GM18505 (cell line): ENCODE results near the gene SLC24A3.

Experiments used
- ATAC-seq: cut with Tn5 transposase; IDR thresholded peaks from one replicate; pipeline ENCODE4 v1.9.1; 2021; ENCODE audit not compliant: unreplicated experiment
- POLR2A ChIP-seq: IDR thresholded peaks from 4 replicates; pipeline ENCODE4 v1.6.1; 2011; ENCODE audit warnings: borderline replicate concordance; ENCODE audit not compliant: insufficient read depth, insufficient read length; ENCODE audit errors: extremely low read depth

Gene SLC24A3

GRCh38 chr20:19271879-19272651 lies 59.6 kb downstream of the SLC24A3 start:
- ATAC-seq, result no peak
- TF ChIP-seq POLR2A, result no peak

- ATAC-seq, result no peak
- TF ChIP-seq POLR2A, result no peak
These were observed 60.7 kb downstream of the SLC24A3 start for GRCh38 chr20:19272976-19273654.

GRCh38 chr20:19274001-19274400 lies 61.6 kb downstream of the SLC24A3 start:
- TF ChIP-seq POLR2A, result no peak

GRCh38 chr20:19274412-19275015 lies 62.1 kb downstream of the SLC24A3 start:
- TF ChIP-seq POLR2A, result no peak
- ATAC-seq, result no peak

More at GRCh38 chr20:19274001-19274400, 61.6 kb downstream of the SLC24A3 start:
- ATAC-seq, result no peak

- no peak for TF ChIP-seq POLR2A
- ATAC-seq, result no peak
These were observed 62.7 kb downstream of the SLC24A3 start for GRCh38 chr20:19275038-19275629.

GRCh38 chr20:19275630-19276071 lies 63.2 kb downstream of the SLC24A3 start:
- no peak for TF ChIP-seq POLR2A
- ATAC-seq, result no peak

GRCh38 chr20:19277381-19277780 lies 64.9 kb downstream of the SLC24A3 start:
- ATAC-seq, result no peak
- no peak for TF ChIP-seq POLR2A

GRCh38 chr20:19283490-19284025 lies 71.1 kb downstream of the SLC24A3 start:
- TF ChIP-seq POLR2A, result no peak
- no peak for ATAC-seq

GRCh38 chr20:19284400-19285178 lies 72.1 kb downstream of the SLC24A3 start:
- no peak for TF ChIP-seq POLR2A
- ATAC-seq, result no peak

- no peak for ATAC-seq
- no peak for TF ChIP-seq POLR2A
These were observed 73.0 kb downstream of the SLC24A3 start for GRCh38 chr20:19285436-19285835.

GRCh38 chr20:19288061-19288460 lies 75.6 kb downstream of the SLC24A3 start:
- no peak for ATAC-seq

GRCh38 chr20:19288636-19289035 lies 76.2 kb downstream of the SLC24A3 start:
- ATAC-seq, result no peak
- TF ChIP-seq POLR2A, result no peak

More at GRCh38 chr20:19288061-19288460, 75.6 kb downstream of the SLC24A3 start:
- TF ChIP-seq POLR2A, result no peak
